ENCODE measurements around the gene PDK2.
"Not testable (repeated sequence)": the region's sequence is repeated elsewhere in the genome, so short reads cannot be mapped to it uniquely, and the experiment has no call there.

The PDK2 gene

GRCh38 chr17:50059256-50059655 lies 35.9 kb upstream of the PDK2 start:
- DNase-seq = no peak

- DNase-seq = no peak
These were observed 35.3 kb upstream of the PDK2 start for GRCh38 chr17:50059759-50060273.

GRCh38 chr17:50060951-50061712 lies 34.0 kb upstream of the PDK2 start:
- peak; percentile 7 to 12 for DNase-seq

GRCh38 chr17:50061713-50062045 lies 33.5 kb upstream of the PDK2 start:
- not testable (repeated sequence) for DNase-seq

- DNase-seq = no peak
These were observed 32.6 kb upstream of the PDK2 start for GRCh38 chr17:50062293-50063243.

GRCh38 chr17:50063561-50064252 lies 31.4 kb upstream of the PDK2 start:
- DNase-seq = no peak

GRCh38 chr17:50064253-50065001 lies 30.7 kb upstream of the PDK2 start:
- DNase-seq = no peak

- no peak for DNase-seq
These were observed 30.1 kb upstream of the PDK2 start for GRCh38 chr17:50065056-50065455.

GRCh38 chr17:50066995-50067394 lies 28.2 kb upstream of the PDK2 start:
- DNase-seq = no peak

- DNase-seq = no peak
These were observed 27.2 kb upstream of the PDK2 start for GRCh38 chr17:50067996-50068395.

- DNase-seq = no peak
These were observed 24.1 kb upstream of the PDK2 start for GRCh38 chr17:50070908-50071680.

- no peak for DNase-seq
These were observed 23.5 kb upstream of the PDK2 start for GRCh38 chr17:50071692-50072091.

GRCh38 chr17:50072130-50072529 lies 23.0 kb upstream of the PDK2 start:
- no peak for DNase-seq

GRCh38 chr17:50072925-50073324 lies 22.2 kb upstream of the PDK2 start:
- no peak for DNase-seq

- no peak for DNase-seq
These were observed 20.9 kb upstream of the PDK2 start for GRCh38 chr17:50074227-50074626.

GRCh38 chr17:50075446-50076032 lies 19.6 kb upstream of the PDK2 start:
- DNase-seq = no peak

- no peak for DNase-seq
These were observed 18.9 kb upstream of the PDK2 start for GRCh38 chr17:50076221-50076590.

- DNase-seq = no peak
These were observed 18.4 kb upstream of the PDK2 start for GRCh38 chr17:50076591-50077235.

GRCh38 chr17:50078430-50078829 lies 16.7 kb upstream of the PDK2 start:
- no peak for DNase-seq

- peak; percentile 45 to 47 for DNase-seq
These were observed 15.6 kb upstream of the PDK2 start for GRCh38 chr17:50079334-50080095.

Data from SHP77 (cell line).